SHP77 (cell line): ENCODE measurements around the gene COX11.

Experiments used
- DNase-seq, 2 experiments: peaks; one replicate each; lab custom pipeline; 2025; lab: John Stamatoyannopoulos, UW

The COX11 gene

DNA sequence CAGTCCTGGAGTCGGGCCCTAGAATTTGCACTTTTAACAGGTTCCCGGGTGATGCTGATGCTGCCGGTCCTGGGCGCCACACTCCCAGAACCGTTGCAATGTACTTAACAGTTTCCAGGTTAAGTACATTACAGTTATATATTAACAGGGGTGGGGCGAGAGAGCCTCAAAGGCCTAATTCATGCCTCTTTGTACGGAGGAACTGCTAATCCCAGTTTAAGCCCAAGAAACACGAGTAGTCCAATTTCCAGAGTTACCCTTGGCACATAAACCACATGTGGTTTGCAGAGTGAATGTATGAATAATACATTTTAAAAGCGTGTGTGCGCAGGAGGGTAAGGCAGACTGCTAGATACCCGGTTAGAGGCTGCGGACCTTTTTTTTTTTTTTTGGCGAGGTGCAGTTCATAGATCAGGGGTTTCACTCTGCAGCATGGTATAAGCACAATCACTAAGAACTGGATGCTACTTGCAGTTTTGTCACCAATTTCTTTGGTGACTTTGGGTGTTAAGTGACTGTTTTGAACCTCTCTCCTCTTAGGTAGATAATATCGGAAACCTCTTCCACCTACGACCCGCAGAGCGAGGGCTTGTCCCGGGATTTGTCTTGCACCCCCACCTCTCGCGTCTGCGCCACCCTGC is 713 bp downstream of the COX11 start:
- DNase-seq, result no peak

DNA sequence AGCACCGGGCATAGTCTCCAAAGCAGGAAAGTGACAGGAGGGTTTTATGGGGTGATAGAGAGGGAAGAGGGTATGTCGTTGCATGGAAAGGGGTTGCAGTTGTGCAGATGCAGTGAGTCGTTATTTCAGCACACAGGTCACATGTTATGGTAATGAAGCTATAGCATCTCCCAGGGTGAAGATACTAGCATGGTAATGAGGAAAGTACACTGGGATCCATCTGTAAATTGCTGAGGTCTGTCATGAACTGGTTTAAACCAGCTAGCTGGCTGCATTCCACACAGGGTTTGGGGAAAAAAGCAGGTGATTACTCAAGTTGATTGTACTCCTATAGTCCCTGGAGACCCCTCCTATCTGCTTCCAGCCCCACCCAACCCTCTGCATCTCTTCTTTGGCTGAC is 11.7 kb downstream of the COX11 start:
- DNase-seq, result no peak

DNA sequence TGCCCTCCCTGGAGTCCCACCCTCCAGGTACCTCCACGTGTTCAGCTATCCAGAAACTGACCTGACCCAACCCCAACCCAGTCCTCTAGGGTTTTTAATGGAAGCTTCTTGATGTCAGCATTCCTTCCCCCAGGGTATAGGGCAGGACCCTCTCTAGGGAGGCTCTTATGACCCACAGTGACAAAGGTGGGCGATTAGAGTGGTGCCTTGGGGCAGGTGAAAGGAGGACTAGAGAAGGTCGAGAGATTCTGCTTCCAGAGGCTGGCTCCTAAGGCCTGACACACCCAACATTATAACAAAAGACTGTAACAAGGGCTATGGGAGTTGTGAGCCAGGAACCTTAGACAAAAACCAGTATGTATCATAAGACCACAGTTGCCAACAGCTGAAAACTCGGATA is 17.2 kb downstream of the COX11 start:
- no peak for DNase-seq

- no peak for DNase-seq
Observed at GRCh38 chr17:54950116-54950515, 18.3 kb downstream of the COX11 start.

DNA sequence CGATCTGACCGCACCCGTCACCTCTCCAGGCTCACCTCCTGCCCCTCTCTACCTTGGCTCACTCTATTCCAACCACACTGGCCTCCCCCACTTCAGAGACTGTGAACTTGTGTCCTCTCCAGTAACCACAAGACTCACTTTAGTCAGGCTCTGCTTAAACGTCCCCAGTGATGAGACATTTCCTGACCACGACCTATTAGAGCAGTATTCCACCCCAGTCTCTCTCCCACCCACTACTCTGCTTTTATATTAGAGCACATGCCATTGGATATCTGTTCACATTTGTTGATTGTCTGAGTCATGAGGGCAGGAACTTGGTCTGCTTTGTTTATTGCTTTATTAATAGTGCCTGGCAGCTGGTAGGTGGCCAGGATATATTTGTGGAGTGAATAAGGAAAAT is 20.1 kb downstream of the COX11 start:
- DNase-seq, result no peak

- no peak for DNase-seq
Observed at GRCh38 chr17:54947396-54947795, 21.1 kb downstream of the COX11 start.

GRCh38 chr17:54945671-54946070 is 22.8 kb downstream of the COX11 start:
- DNase-seq, result no peak

GRCh38 chr17:54945231-54945630 is 23.2 kb downstream of the COX11 start:
- DNase-seq, result no peak

GRCh38 chr17:54944796-54945195 is 23.7 kb downstream of the COX11 start:
- no peak for DNase-seq

GRCh38 chr17:54941285-54941684 is 27.2 kb downstream of the COX11 start:
- DNase-seq, result no peak

- DNase-seq, result no peak
Observed at GRCh38 chr17:54937426-54937825, 31.0 kb downstream of the COX11 start.

GRCh38 chr17:54937018-54937417 is 31.4 kb downstream of the COX11 start:
- no peak for DNase-seq

DNA sequence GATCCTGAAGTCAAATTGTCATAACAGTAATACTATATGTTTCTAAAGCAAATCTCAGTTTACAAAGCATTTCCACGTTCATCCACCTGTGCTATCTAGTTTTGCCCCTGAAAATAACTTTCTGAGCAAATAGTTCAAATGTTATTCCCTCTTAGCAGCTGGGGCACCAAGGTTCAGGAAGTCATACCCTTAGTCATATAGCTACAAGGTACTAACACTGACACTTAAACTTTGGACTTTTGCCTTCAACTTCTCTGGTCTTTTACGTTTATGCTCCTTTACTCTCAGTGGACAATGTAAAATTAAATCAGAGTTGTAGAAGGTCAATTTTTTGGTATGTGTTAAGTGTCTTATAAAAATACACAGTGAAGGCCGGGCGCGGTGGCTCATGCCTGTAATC is 33.0 kb downstream of the COX11 start:
- no peak for DNase-seq

DNA sequence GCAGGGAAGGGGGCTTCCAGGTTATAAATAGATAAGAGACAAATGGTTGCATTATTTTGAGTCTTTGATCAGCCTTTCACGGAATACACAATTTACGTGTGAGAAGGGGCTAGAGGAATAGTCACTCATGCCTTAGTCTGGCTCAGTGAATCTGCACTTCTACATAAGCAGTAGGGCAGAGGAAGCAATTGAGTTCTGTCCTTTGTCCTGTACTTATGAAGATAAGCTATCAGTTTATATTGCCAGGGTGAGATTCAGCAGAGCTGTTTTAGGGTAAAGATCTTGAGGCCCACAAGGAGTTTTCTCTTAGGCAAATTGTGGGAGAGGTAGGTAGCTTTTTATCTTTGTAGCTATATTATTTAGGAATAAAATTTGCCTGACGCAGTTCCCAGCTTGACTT is 34.5 kb downstream of the COX11 start:
- no peak for DNase-seq

DNA sequence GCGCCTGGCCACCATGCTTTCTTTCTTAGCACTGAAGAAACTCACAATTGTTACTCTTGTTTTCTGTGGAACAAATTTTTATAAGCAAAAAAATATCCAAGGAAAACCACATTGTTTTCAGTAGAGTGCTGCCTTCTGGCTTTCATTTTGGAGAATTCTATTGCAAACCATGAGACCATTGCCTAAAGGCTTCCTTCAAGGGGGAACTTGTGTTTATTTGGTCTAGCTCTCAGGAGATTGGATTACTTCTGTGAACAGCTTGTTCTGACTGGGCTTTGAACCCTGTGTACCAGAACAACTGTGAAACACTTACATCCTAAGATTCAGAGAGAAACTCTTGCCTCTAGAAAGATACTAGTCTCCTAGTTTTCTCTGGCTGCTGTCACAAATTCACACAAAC is 35.7 kb downstream of the COX11 start:
- no peak for DNase-seq

DNA sequence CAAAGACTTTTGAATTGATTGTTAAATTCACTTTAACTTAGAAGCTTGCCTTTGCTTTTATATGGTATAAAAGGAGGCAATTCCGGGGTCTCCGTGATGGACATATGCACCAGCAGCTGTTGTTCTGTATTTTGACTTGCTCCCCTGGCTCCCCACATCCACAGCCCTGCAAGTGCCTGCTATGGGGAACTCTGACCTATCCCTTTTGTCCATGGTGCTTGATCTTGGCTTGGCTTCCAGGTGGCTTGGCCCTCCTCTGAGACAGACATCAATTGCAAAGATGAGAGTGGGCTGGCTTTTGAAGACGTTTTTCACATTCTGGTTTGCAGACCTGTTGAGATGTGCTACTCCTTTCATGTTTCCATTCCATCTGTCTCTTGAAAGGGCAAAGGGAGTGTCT is 40.9 kb downstream of the COX11 start:
- DNase-seq, result no peak

GRCh38 chr17:54924405-54924804 is 44.0 kb downstream of the COX11 start:
- no peak for DNase-seq

GRCh38 chr17:54920819-54921218 is 47.6 kb downstream of the COX11 start:
- no peak for DNase-seq

- peak in 1 of 2 experiments; percentile 0 for DNase-seq
Observed at GRCh38 chr17:54919425-54919824, 49.0 kb downstream of the COX11 start.

GRCh38 chr17:54916721-54917120 is 51.7 kb downstream of the COX11 start:
- DNase-seq, result no peak
